ENCODE measurements around the gene HDDC3. TPM values are rescaled to one million over a fixed set of nuclear protein-coding genes. Genes with fewer than 3 reads are reported as not detected.
"Not testable (repeated sequence)": the region's sequence is repeated elsewhere in the genome, so short reads cannot be mapped to it uniquely, and the experiment has no call there.

HDDC3 gene
- total and polyA plus RNA-seq, 2 donors (not counting 3 experiments of a cell fraction or from before 2014, with no cell fraction given): 16.0 to 20.2 TPM

DNA sequence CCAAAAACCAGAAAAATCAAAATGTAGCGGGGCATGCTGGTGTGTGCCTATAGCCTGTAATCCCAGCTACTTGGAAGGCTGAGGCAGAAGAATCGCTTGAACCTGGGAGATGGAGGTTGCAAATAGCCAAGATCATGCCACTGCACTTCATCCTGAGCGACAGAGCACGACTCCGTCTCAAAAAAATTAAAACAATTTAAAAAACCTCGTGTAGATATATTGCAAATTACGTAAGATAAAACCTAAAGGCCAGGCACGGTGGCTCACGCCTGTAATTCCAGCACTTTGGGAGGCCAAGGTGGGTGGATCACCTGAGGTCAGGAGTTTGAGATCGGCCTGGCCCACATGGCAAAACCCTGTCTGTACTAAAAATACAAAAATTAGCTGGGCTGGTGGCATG lies 5.6 kb downstream of the HDDC3 start:
- H3K4me2 ChIP-seq (ENCODE audit: insufficient read depth, low read length); intact Hi-C loops (cut with micrococcal nuclease); FAIRE-seq; BruUV-seq (replicated peaks); H3K79me2 ChIP-seq (ENCODE audit: control insufficient read depth, insufficient read depth, low read length); H3K27me3 ChIP-seq (ENCODE audit: control insufficient read depth in 2 of 2, insufficient read depth in 2 of 2, low read length in 2 of 2); H3K27ac ChIP-seq (ENCODE audit: insufficient read depth, low read depth, low read length); POLR2A ChIA-PET; dilution Hi-C loops (cut with MboI; ENCODE audit: extremely low pct_ligation_motif_present, low sequenced_read_pairs); H3K36me3 ChIP-seq (ENCODE audit: control insufficient read depth in 2 of 2, extremely low read depth in 1 of 2, insufficient read depth in 2 of 2, low read length in 2 of 2); DNase-seq (ENCODE audit: low read depth, low spot score); H3K9ac ChIP-seq (replicated peaks; ENCODE audit: extremely low read depth, insufficient read depth, low read length); H4K20me1 ChIP-seq (replicated peaks; ENCODE audit: control insufficient read depth, extremely low read depth, insufficient read depth, low read length); H3K9me1 ChIP-seq (replicated peaks; ENCODE audit: control insufficient read depth, extremely low read depth, insufficient read depth, low read length); H2AFZ ChIP-seq (ENCODE audit: low read depth, low read length); H3K4me3 ChIP-seq (replicated peaks in 1 of 3; ENCODE audit: insufficient read depth in 1 of 3, low read depth in 1 of 3, low read length in 3 of 3); H3K9me3 ChIP-seq (replicated peaks; ENCODE audit: control insufficient read depth, insufficient read depth, low read length): not testable (repeated sequence)
- CTCF ChIA-PET: interaction anchor here (1.5 kb wide), 1 partner anchor 8 kb away, joined by 7 read pairs; the partner anchor contains the start of gene UNC45A
- peaks cover 12% of the 10 kb centered on the region for H3K4me1 ChIP-seq (ENCODE audit: control insufficient read depth, extremely low read depth, insufficient read depth, low read length)

DNA sequence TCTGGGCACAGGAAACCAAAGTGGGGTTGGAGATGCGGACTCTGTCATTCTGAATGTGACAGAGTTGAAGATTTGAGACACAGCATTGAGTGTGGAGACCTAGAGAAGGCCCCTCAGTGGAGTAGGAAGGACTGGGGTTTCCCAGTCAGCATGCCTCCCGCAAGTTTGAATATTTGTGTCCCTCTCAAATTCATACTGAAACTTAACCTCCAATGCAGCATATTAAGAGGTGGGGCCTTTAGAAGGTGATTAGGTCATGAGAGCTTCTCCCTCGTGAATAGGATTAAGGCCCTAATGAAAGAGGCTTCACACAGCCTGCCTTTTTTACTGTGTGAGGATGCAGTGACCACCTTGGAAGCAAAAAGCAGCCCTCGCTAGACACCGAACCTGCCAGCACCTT lies 8.0 kb downstream of the HDDC3 start:
- FAIRE-seq (no peak), DNase-seq (ENCODE audit: low read depth, low spot score) (no peak)
- H3K36me3 ChIP-seq (ENCODE audit: control insufficient read depth in 2 of 2, extremely low read depth in 1 of 2, insufficient read depth in 2 of 2, low read length in 2 of 2): peaks cover 0 to 11% of the 10 kb centered on the region in 2 experiments
- no peak overlapping the region for H3K4me2 ChIP-seq (ENCODE audit: insufficient read depth, low read length)
- BruUV-seq (replicated peaks): no TSS peak
- H3K4me3 ChIP-seq (replicated peaks in 1 of 3; ENCODE audit: insufficient read depth in 1 of 3, low read depth in 1 of 3, low read length in 3 of 3): no peak overlapping the region
- no peaks in the 10 kb centered on the region for H4K20me1 ChIP-seq (replicated peaks; ENCODE audit: control insufficient read depth, extremely low read depth, insufficient read depth, low read length)
- ChIA-PET POLR2A (no interaction called here), CTCF (no interaction called here)
- H3K9me3 ChIP-seq (replicated peaks; ENCODE audit: control insufficient read depth, insufficient read depth, low read length): no peaks in the 10 kb centered on the region
- no peak overlapping the region for H3K27ac ChIP-seq (ENCODE audit: insufficient read depth, low read depth, low read length)
- H3K9ac ChIP-seq (replicated peaks; ENCODE audit: extremely low read depth, insufficient read depth, low read length): no peak overlapping the region
- dilution Hi-C loops (cut with MboI; ENCODE audit: extremely low pct_ligation_motif_present, low sequenced_read_pairs) (no loop called here), intact Hi-C loops (cut with micrococcal nuclease) (no loop called here)
- no peaks in the 10 kb centered on the region for H3K9me1 ChIP-seq (replicated peaks; ENCODE audit: control insufficient read depth, extremely low read depth, insufficient read depth, low read length)
- H3K27me3 ChIP-seq (ENCODE audit: control insufficient read depth in 2 of 2, insufficient read depth in 2 of 2, low read length in 2 of 2): no peaks in the 10 kb centered on the region
- H2AFZ ChIP-seq (ENCODE audit: low read depth, low read length): no peak overlapping the region
- no peak for TF ChIP-seq JUN (IDR thresholded peaks at IDR 0.05; ENCODE audit: borderline replicate concordance, insufficient read depth, insufficient read length, low read depth)
- TF ChIP-seq, protein P1, sequence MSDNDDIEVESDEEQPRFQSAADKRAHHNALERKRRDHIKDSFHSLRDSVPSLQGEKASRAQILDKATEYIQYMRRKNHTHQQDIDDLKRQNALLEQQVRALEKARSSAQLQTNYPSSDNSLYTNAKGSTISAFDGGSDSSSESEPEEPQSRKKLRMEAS (IDR thresholded peaks at IDR 0.05; ENCODE audit: insufficient read depth, insufficient read length): no peak
- TF ChIP-seq POLR2A (IDR thresholded peaks at IDR 0.05; ENCODE audit: low read depth, low read length): no peak
- no peak for TF ChIP-seq GATA2 (IDR thresholded peaks at IDR 0.05; ENCODE audit: insufficient read depth, insufficient read length, low read depth, low read length)
- TF ChIP-seq, protein P2, sequence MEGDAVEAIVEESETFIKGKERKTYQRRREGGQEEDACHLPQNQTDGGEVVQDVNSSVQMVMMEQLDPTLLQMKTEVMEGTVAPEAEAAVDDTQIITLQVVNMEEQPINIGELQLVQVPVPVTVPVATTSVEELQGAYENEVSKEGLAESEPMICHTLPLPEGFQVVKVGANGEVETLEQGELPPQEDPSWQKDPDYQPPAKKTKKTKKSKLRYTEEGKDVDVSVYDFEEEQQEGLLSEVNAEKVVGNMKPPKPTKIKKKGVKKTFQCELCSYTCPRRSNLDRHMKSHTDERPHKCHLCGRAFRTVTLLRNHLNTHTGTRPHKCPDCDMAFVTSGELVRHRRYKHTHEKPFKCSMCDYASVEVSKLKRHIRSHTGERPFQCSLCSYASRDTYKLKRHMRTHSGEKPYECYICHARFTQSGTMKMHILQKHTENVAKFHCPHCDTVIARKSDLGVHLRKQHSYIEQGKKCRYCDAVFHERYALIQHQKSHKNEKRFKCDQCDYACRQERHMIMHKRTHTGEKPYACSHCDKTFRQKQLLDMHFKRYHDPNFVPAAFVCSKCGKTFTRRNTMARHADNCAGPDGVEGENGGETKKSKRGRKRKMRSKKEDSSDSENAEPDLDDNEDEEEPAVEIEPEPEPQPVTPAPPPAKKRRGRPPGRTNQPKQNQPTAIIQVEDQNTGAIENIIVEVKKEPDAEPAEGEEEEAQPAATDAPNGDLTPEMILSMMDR (IDR thresholded peaks at IDR 0.05; ENCODE audit: extremely low read depth in 1 of 2, insufficient read depth in 1 of 2, low read depth in 1 of 2, low read length in 2 of 2): no peak
- TF ChIP-seq POLR2AphosphoS5 (IDR thresholded peaks at IDR 0.05; ENCODE audit: insufficient read depth, low read depth, low read length): no peak
- TF ChIP-seq EZH2 (IDR thresholded peaks at IDR 0.05; ENCODE audit: borderline replicate concordance, low read depth, low read length, severe bottlenecking): no peak
- TF ChIP-seq FOS (IDR thresholded peaks at IDR 0.05; ENCODE audit: borderline replicate concordance, insufficient read depth, low read length): no peak
- no peak for TF ChIP-seq MYC (IDR thresholded peaks at IDR 0.05; ENCODE audit: low read depth, low read length)
- no peaks in the 10 kb centered on the region for H3K4me1 ChIP-seq (ENCODE audit: control insufficient read depth, extremely low read depth, insufficient read depth, low read length)
- no peaks in the 10 kb centered on the region for H3K79me2 ChIP-seq (ENCODE audit: control insufficient read depth, insufficient read depth, low read length)

DNA sequence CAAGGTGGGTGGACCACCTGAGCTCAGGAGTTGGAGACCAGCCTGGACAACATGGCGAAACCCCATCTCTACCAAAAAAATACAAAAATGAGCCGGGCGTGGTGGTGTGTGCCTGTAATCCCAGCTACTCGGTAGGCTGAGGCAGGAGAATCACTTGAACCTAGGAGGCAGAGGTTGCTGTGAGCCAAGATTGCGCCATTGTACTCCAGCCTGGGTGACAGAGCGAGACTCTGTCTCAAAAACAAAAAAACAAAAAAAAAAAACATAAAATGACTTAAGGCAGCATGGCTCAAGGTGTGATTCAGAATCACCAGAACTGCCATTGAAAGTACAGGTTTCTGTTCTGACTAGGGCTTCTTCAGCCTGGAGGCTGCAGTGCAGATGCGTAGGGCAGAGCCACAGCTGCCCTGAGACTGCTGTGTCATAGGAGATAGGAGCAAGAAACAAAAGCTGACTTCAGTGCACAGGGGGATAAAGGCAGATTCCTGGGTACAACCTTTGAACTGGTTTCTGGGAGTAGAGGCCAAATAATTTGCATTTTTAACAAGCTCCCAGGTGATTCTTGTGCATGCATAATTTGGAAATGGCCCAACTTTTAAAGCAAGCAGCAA lies 9.5 kb downstream of the HDDC3 start:
- POLR2A ChIA-PET; H3K9ac ChIP-seq (replicated peaks; ENCODE audit: extremely low read depth, insufficient read depth, low read length); FAIRE-seq; BruUV-seq (replicated peaks); H3K4me3 ChIP-seq (replicated peaks in 1 of 3; ENCODE audit: insufficient read depth in 1 of 3, low read depth in 1 of 3, low read length in 3 of 3); DNase-seq (ENCODE audit: low read depth, low spot score); H3K9me3 ChIP-seq (replicated peaks; ENCODE audit: control insufficient read depth, insufficient read depth, low read length); H2AFZ ChIP-seq (ENCODE audit: low read depth, low read length); H3K27ac ChIP-seq (ENCODE audit: insufficient read depth, low read depth, low read length); H3K4me1 ChIP-seq (ENCODE audit: control insufficient read depth, extremely low read depth, insufficient read depth, low read length); H4K20me1 ChIP-seq (replicated peaks; ENCODE audit: control insufficient read depth, extremely low read depth, insufficient read depth, low read length); H3K79me2 ChIP-seq (ENCODE audit: control insufficient read depth, insufficient read depth, low read length); intact Hi-C loops (cut with micrococcal nuclease); dilution Hi-C loops (cut with MboI; ENCODE audit: extremely low pct_ligation_motif_present, low sequenced_read_pairs); H3K27me3 ChIP-seq (ENCODE audit: control insufficient read depth in 2 of 2, insufficient read depth in 2 of 2, low read length in 2 of 2); H3K9me1 ChIP-seq (replicated peaks; ENCODE audit: control insufficient read depth, extremely low read depth, insufficient read depth, low read length); H3K4me2 ChIP-seq (ENCODE audit: insufficient read depth, low read length): not testable (repeated sequence)
- peaks cover 2 to 22% of the 10 kb centered on the region in 2 experiments for H3K36me3 ChIP-seq (ENCODE audit: control insufficient read depth in 2 of 2, extremely low read depth in 1 of 2, insufficient read depth in 2 of 2, low read length in 2 of 2)
- CTCF ChIA-PET: interaction anchor here (0.6 to 3.8 kb wide), 3 partner anchors 9 to 42 kb away, joined by 3 to 31 read pairs (median 4); partner anchors contain the start of genes HDDC3 and UNC45A
